ENCODE results near the gene NPAS3. TPM values are rescaled to one million over a fixed set of nuclear protein-coding genes. Genes with fewer than 3 reads are reported as not detected.

The NPAS3 gene
- total and polyA plus RNA-seq, 2 of the 8 experiments (the other 6 are each of a cell fraction or from before 2014, with no cell fraction given): 0.11 to 0.60 TPM

DNA sequence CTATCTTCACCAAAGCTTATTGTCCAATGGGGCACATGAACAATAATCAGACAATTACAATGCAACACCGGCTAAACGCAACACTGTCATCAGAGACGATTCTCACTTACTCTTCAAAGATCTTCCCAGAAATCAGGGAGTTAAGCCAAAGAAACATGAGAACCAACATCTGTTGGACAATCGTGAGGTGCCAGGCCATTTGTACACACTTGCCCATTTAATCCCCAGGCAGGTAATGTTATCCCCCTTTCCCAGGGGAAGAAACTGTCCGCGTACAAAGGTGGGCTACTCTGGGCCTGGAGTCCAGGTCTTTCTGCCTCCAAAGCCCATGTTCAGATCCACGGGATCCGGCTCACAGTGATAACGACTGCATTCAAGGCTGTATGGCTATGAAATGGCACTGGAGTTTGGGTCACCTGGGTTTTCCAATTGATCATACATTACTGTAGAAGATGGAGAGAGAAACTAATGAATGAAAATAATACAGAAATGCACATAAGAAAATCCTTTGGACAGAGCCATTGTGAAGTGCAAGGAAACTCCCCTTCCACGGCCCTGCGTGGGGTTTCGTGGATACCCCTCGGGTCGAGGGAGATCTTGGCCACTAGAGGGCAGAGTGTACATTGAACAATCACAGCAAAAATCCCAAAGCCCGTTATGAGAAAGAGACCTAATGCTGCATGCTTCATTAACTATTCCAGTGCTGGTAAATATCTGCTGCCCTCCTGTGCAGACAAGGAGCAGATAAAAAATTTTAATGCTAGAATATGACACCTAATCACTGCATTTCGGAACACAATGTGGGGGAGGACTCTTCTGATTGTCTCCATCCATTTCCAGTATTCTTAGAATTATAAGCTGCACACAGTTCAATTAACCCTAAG lies 900.8 kb downstream of the NPAS3 start (continued):
- peak; percentile 68 to 76 for TF ChIP-seq RAD21 (IDR thresholded peaks at IDR 0.05 in 1 of 2, conservative IDR thresholded peaks at IDR 0.05 in 1 of 2; ENCODE audit: low read depth in 2 of 2, low read length in 2 of 2)

All from H1 (cell line).